K562 (cell line): Measurements from ENCODE around the gene HMX1. TPM values are rescaled to one million over a fixed set of nuclear protein-coding genes. Genes with fewer than 3 reads are reported as not detected.

Source experiments
- ATAC-seq: fragments of 200-7000 bp; cut with Tn5 transposase; 3 replicates; pipeline ENCODE4 v1.9.1; 2020; ENCODE audit warnings: moderate library complexity
- BruUV-seq: library from RNA; stranded (reverse); fragments of 400-500 nt; replicated peaks from 2 replicates; lab custom pipeline; 2021; lab: Mats Ljungman, UMichigan
- CTCF ChIA-PET: fragments of 300-600 bp; formaldehyde crosslinking; extraction: SDS; loops from one replicate; lab custom pipeline; 2021; ENCODE audit warnings: low intra/inter-chr PET ratio; lab: Yijun Ruan, JAX
- POLR2A ChIA-PET: fragments of 300-600, 350-650 bp; sonication (Branson Sonifier 250); formaldehyde crosslinking; extraction: SDS; loops from one replicate; lab custom pipeline; 2021; ENCODE audit warnings: antibody characterized with exemption, inconsistent platforms; lab: Yijun Ruan, JAX
- DNase-seq, 4 experiments: peaks; one replicate each; pipeline versions ENCODE4 v3.0.0 to v3.0.0-alpha.2; 2011 to 2018; ENCODE audit warnings: low spot score in 3 of 4, mixed read lengths in 3 of 4; ENCODE audit errors: extremely low read depth in 1 of 4
- FAIRE-seq: peaks from 2 replicates; lab custom pipeline; 2011; peaks lifted over from hg19 to GRCh38; lab: Jason Lieb, UNC
- H2AFZ ChIP-seq: 2 replicates; pipeline ENCODE4 v1.6.0; 2011; ENCODE audit warnings: low read depth, low read length, control low read depth, inconsistent platforms
- H3K27ac ChIP-seq: fragments of 200-600 bp; 3 replicates; pipeline ENCODE4 v1.8.0; 2011; ENCODE audit warnings: low read depth, mild to moderate bottlenecking, control low read depth, inconsistent platforms, low read length, moderate library complexity, mixed read lengths; ENCODE audit errors: extremely low read depth
- H3K27me3 ChIP-seq, 2 experiments: fragments of 300-600 bp in 1 of 2; 2 replicates in 1 of 2; 3 replicates in 1 of 2; pipeline versions ENCODE4 v1.6.0 to v1.8.0; 2011; ENCODE audit warnings: inconsistent platforms in 2 of 2, low read length in 2 of 2, mild to moderate bottlenecking in 1 of 2, mixed read lengths in 1 of 2, moderate library complexity in 1 of 2; ENCODE audit not compliant: control insufficient read depth in 2 of 2, insufficient read depth in 2 of 2
- H3K36me3 ChIP-seq: fragments of 300-600 bp; 3 replicates; pipeline ENCODE4 v1.8.0; 2011; ENCODE audit warnings: mild to moderate bottlenecking, low read length, inconsistent platforms; ENCODE audit not compliant: control insufficient read depth, insufficient read depth
- H3K4me1 ChIP-seq, 2 experiments: fragments of 200-600 bp in 1 of 2; replicated peaks in 1 of 2; 2 replicates in 1 of 2; 3 replicates in 1 of 2; pipeline versions ENCODE4 v1.5.1 to v1.8.0; 2011; ENCODE audit warnings: inconsistent platforms in 2 of 2, low read length in 2 of 2, mild to moderate bottlenecking in 1 of 2, mixed read lengths in 1 of 2, moderate library complexity in 1 of 2; ENCODE audit not compliant: control insufficient read depth in 2 of 2, insufficient read depth in 2 of 2
- H3K4me2 ChIP-seq: 2 replicates; pipeline ENCODE4 v1.6.1; 2011; ENCODE audit warnings: low read length, control low read depth, inconsistent platforms, mixed read lengths; ENCODE audit not compliant: insufficient read depth
- H3K4me3 ChIP-seq: fragments of 200-600 bp; sonication (generic), shearing (Covaris generic); 2 replicates; pipeline ENCODE4 v1.5.1; 2016; ENCODE audit warnings: control low read depth, inconsistent platforms
- H3K79me2 ChIP-seq: fragments of 200-600 bp; 3 replicates; pipeline ENCODE4 v1.8.0; 2011; ENCODE audit warnings: low read length, inconsistent platforms; ENCODE audit not compliant: control insufficient read depth, insufficient read depth
- H3K9ac ChIP-seq, 2 experiments: 2 replicates each; pipeline versions ENCODE4 v1.6.0 to v1.6.1; 2011; ENCODE audit warnings: low read depth in 2 of 2, low read length in 2 of 2, control low read depth in 1 of 2, inconsistent platforms in 1 of 2, mild to moderate bottlenecking in 1 of 2, mixed read lengths in 1 of 2; ENCODE audit not compliant: insufficient read depth in 1 of 2
- H3K9me1 ChIP-seq: one replicate; pipeline ENCODE4 v1.6.0; 2011; ENCODE audit warnings: inconsistent platforms, mild to moderate bottlenecking, low read length, moderate library complexity; ENCODE audit not compliant: control insufficient read depth, insufficient read depth
- H3K9me3 ChIP-seq: replicated peaks from 2 replicates; pipeline ENCODE4 v1.5.1; 2011; ENCODE audit warnings: low read depth, low read length, inconsistent platforms; ENCODE audit not compliant: control insufficient read depth, insufficient read depth
- H4K20me1 ChIP-seq: replicated peaks from 2 replicates; pipeline ENCODE4 v1.6.1; 2011; ENCODE audit warnings: low read length, inconsistent platforms, mixed read lengths; ENCODE audit not compliant: control insufficient read depth, insufficient read depth
- EWSR1 ChIP-seq: fragments of 450-650 bp; IDR thresholded peaks from 2 replicates; pipeline ENCODE4 v1.6.1; 2018; ENCODE audit warnings: borderline replicate concordance, mild to moderate bottlenecking, low read depth, moderate library complexity; ENCODE audit not compliant: partially characterized antibody
- HNRNPL ChIP-seq: fragments of 200-400 bp; formaldehyde crosslinking; IDR thresholded peaks from 2 replicates; pipeline ENCODE4 v1.6.1; 2017; ENCODE audit warnings: low read depth, mild to moderate bottlenecking, low read length
- PHTF2 ChIP-seq: fragments of 250-450 bp; sonication (Bioruptor Pico); IDR thresholded peaks from 2 replicates; pipeline ENCODE4 v1.5.0; 2021; ENCODE audit warnings: mild to moderate bottlenecking
- RBM14 ChIP-seq: fragments of 200-400 bp; formaldehyde crosslinking; IDR thresholded peaks from 2 replicates; pipeline ENCODE4 v1.6.1; 2018; ENCODE audit warnings: low read depth, mild to moderate bottlenecking, low read length, moderate library complexity, borderline replicate concordance; ENCODE audit not compliant: insufficient read depth
- TGIF2 ChIP-seq: sonication (generic); formaldehyde crosslinking; IDR thresholded peaks from 2 replicates; pipeline ENCODE4 v1.8.1; 2022; ENCODE audit warnings: mild to moderate bottlenecking, missing genetic modification reagents, moderate library complexity
- ZNF318 ChIP-seq, 2 experiments: fragments of 450-650 bp; IDR thresholded peaks; 2 replicates each; pipeline ENCODE4 v1.6.1; 2016; ENCODE audit warnings: mild to moderate bottlenecking in 2 of 2, borderline replicate concordance in 1 of 2, low read depth in 1 of 2, moderate library complexity in 1 of 2
- WGBS: fragments of 100-300 bp; shearing (Covaris generic); methylation state at CpG from one replicate; pipeline ENCODE4 v1.1.6; 2016; ENCODE audit warnings: low coverage, mixed read lengths; ENCODE audit not compliant: insufficient coverage; ENCODE audit errors: missing lambda C conversion rate; 5-methylcytosine and 5-hydroxymethylcytosine counted together
- in situ Hi-C: fragments of 300-500 bp; cut with MboI; formaldehyde crosslinking; loops from 4 replicates; pipeline ENCODE4 v1.15.0; 2018; ENCODE audit warnings: inconsistent platforms, mixed read lengths
- intact Hi-C: fragments of 100-400 bp; cut with micrococcal nuclease; formaldehyde crosslinking; loops from 2 replicates; pipeline ENCODE4 v1.14.2; 2022
- polyA plus RNA-seq, 8 experiments: library from polyadenylated mRNA; depleted of rRNA in 4 of 8; stranded (reverse) in 5 of 8; unstranded in 3 of 8; fragments of >200 nt; fragmentation: Nextera tagmentation in 2 of 8; fragmentation: Illumina TruSeq in 1 of 8; extraction: Ambion mirVana in 2 of 8; extraction: Trizol in 1 of 8; gene quantifications; 2 replicates each; pipeline versions ENCODE4 v1.2.1 to v1.2.3, GENCODE V29; 2011 to 2014; ENCODE audit warnings: inconsistent platforms in 1 of 8, missing spikeins in 1 of 8
- total RNA-seq, 7 experiments: library from RNA; depleted of rRNA in 6 of 7; stranded (reverse); fragments of >200 nt in 6 of 7; fragmentation: Illumina TruSeq in 2 of 7; extraction: Trizol in 2 of 7; gene quantifications; 2 replicates each; pipeline versions ENCODE4 v1.2.1 to v1.2.3, GENCODE V29; 2011 to 2021; ENCODE audit warnings: low replicate concordance in 1 of 7

HMX1 gene
- total and polyA plus RNA-seq, 9 of the 15 experiments (the other 6 are each of a cell fraction or from before 2014, with no cell fraction given) = not detected

GRCh38 chr4:8910100-8910821, 38.6 kb upstream of the HMX1 start:
- whole genome bisulfite sequencing = 0% methylated on average over 22 of the region's 30 CpGs
- no TSS peak for BruUV-seq
- H3K9me3 ChIP-seq = no peaks in the 10 kb centered on the region
- DNase-seq = no peak
- peaks cover 20 to 73% of the 10 kb centered on the region in 2 experiments; a peak in 4 of 5 replicates for H3K27me3 ChIP-seq
- H3K36me3 ChIP-seq = no peaks in the 10 kb centered on the region
- TF ChIP-seq EWSR1 (no peak), HNRNPL (no peak), TGIF2 (CRISPR knock-in tag) (no peak), ZNF318 (IDR thresholded peaks at IDR 0.05; ENCODE audit: borderline replicate concordance in 1 of 2, low read depth in 1 of 2) (no peak), RBM14 (no peak), PHTF2 (no peak)
- H3K4me3 ChIP-seq = no peak overlapping the region
- H3K9ac ChIP-seq = no peak overlapping the region
- intact Hi-C loops = loop anchor here (10.0 kb wide), 1 partner anchor 305 kb away; no protein-coding TSS in a partner anchor
- no peak overlapping the region for H3K4me2 ChIP-seq
- POLR2A ChIA-PET = no interaction called here
- H3K27ac ChIP-seq = no peak overlapping the region
- H3K4me1 ChIP-seq = no peaks in the 10 kb centered on the region; a peak in 1 of 5 replicates
- H2AFZ ChIP-seq = no peak overlapping the region
- no peaks in the 10 kb centered on the region; the same call in 1 of the 2 replicates for H4K20me1 ChIP-seq
- H3K9me1 ChIP-seq = no peaks in the 10 kb centered on the region
- in situ Hi-C loops = no loop called here
- no peaks in the 10 kb centered on the region for H3K79me2 ChIP-seq
- CTCF ChIA-PET = no interaction called here
- no peak for ATAC-seq
- FAIRE-seq = no peak
